NT2/D1 (cell line): Measurements from ENCODE around the gene SWT1.

Experiments used
- DNase-seq: peaks from one replicate; pipeline ENCODE4 v3.0.0-alpha.2; 2011; ENCODE audit warnings: low read depth, low spot score
- H3K27me3 ChIP-seq: 2 replicates; pipeline ENCODE4 v1.6.0; 2011; ENCODE audit warnings: mild to moderate bottlenecking; ENCODE audit not compliant: insufficient read length, insufficient read depth
- H3K36me3 ChIP-seq: 2 replicates; pipeline ENCODE4 v1.6.1; 2011; ENCODE audit warnings: mild to moderate bottlenecking, low read length, mixed read lengths; ENCODE audit not compliant: insufficient read depth, insufficient read length
- H3K4me1 ChIP-seq: 2 replicates; pipeline ENCODE4 v1.5.1; 2011; ENCODE audit not compliant: insufficient read depth, insufficient read length
- H3K4me3 ChIP-seq: 2 replicates; pipeline ENCODE4 v1.5.1; 2011; ENCODE audit warnings: low read depth; ENCODE audit not compliant: insufficient read length
- H3K9ac ChIP-seq: 2 replicates; pipeline ENCODE4 v1.6.0; 2011; ENCODE audit warnings: low read depth; ENCODE audit not compliant: insufficient read length
- H3K9me3 ChIP-seq: 2 replicates; pipeline ENCODE4 v1.5.1; 2011; ENCODE audit warnings: mild to moderate bottlenecking, low read length; ENCODE audit not compliant: insufficient read depth
- SUZ12 ChIP-seq: IDR thresholded peaks from 2 replicates; pipeline ENCODE4 v1.6.1; 2011; ENCODE audit not compliant: insufficient read length, insufficient read depth; ENCODE audit errors: extremely low read depth
- YY1 ChIP-seq: IDR thresholded peaks from 2 replicates; pipeline ENCODE4 v1.6.1; 2011; ENCODE audit not compliant: insufficient read length, insufficient read depth
- ZNF274 ChIP-seq: IDR thresholded peaks from 2 replicates; pipeline ENCODE4 v1.6.1; 2011; ENCODE audit warnings: mild to moderate bottlenecking, low read depth, low read length

Gene SWT1

GRCh38 chr1:185322636-185323035 lies 165.7 kb downstream of the SWT1 start:
- Histone ChIP-seq H3K27me3 (no peaks in the 10 kb centered on the region), H3K9ac (no peak overlapping the region), H3K4me3 (no peak overlapping the region), H3K36me3 (no peaks in the 10 kb centered on the region), H3K9me3 (peaks cover 10% of the 10 kb centered on the region; the same call in 1 of the 2 replicates), H3K4me1 (no peaks in the 10 kb centered on the region)
- TF ChIP-seq YY1 (no peak), SUZ12 (no peak), ZNF274 (no peak)
- no peak for DNase-seq

DNA sequence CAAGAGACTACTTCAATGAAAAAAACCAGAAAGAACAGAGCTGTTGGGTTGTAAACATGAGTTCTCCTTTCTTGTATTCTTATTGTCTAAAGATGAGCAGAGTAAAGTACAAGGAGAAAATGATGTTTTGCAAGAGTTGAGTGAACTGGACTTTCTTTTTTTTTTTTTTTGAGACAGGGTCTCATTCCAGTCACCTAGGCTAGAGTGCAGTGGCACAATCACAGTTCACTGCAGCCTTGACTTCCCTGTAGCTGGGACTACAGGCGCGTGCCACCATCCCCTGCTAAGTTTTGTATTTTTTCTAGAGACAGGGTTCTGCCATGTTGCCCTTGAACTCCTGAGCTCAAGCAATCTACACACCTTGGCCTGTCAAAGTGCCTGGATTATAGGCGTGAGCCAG lies 167.2 kb downstream of the SWT1 start:
- Histone ChIP-seq H3K9me3 (peaks cover 10% of the 10 kb centered on the region; the same call in 1 of the 2 replicates), H3K4me3 (no peak overlapping the region)

DNA sequence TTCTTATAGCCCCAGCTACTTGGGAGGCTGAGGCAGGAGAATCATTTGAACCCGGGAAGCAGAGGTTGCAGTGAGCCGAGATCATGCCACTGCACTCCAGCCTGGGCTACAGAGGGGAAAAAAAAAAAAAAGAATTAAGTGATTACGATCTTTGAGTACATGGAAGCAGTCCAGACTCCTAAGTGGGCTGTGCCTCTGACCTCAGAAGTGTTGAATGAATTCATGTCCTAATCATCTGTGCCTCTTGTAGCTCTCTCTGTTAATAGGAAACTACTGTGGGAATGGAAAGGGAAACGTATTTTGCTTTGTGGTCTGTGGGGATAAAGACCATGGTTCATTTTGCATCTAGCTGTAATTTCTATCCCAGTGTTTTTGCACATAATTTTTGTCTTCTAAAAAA lies 168.4 kb downstream of the SWT1 start:
- Histone ChIP-seq H3K36me3 (no peaks in the 10 kb centered on the region), H3K9ac (no peak overlapping the region), H3K9me3 (peaks cover 10% of the 10 kb centered on the region; the same call in 1 of the 2 replicates), H3K4me1 (no peaks in the 10 kb centered on the region), H3K4me3 (no peak overlapping the region), H3K27me3 (no peaks in the 10 kb centered on the region)
- DNase-seq: no peak
- TF ChIP-seq ZNF274 (no peak), SUZ12 (no peak), YY1 (no peak)

More for the DNA sequence above, 167.2 kb downstream of the SWT1 start:
- Histone ChIP-seq H3K27me3 (no peaks in the 10 kb centered on the region), H3K9ac (no peak overlapping the region), H3K4me1 (no peaks in the 10 kb centered on the region), H3K36me3 (no peaks in the 10 kb centered on the region)
- TF ChIP-seq SUZ12 (no peak), YY1 (no peak), ZNF274 (no peak)
- DNase-seq: no peak

GRCh38 chr1:185328255-185328654 lies 171.3 kb downstream of the SWT1 start:
- TF ChIP-seq SUZ12 (no peak), YY1 (no peak), ZNF274 (no peak)
- Histone ChIP-seq H3K9me3 (no peaks in the 10 kb centered on the region), H3K27me3 (no peaks in the 10 kb centered on the region), H3K4me1 (no peaks in the 10 kb centered on the region), H3K9ac (no peak overlapping the region), H3K36me3 (no peaks in the 10 kb centered on the region), H3K4me3 (no peak overlapping the region)
- DNase-seq: no peak

DNA sequence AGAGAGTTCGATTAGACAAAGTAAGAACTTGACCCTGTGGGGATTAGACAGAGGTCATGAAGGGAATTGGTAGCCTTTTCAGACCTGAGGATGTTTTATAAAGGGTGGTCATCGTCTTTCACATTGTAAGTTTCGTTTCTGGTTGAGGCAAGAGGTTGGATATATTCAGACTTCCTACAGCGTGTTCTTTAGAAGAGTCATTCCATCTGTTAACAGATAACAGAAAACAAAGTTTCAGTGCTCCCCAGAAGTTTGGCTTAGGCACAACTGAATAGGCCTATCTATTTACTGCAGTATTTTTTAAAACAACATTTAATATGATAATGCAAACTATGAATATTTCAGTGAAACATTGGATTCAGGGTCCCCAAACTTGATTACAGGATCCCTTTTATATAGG lies 177.2 kb downstream of the SWT1 start:
- no peaks in the 10 kb centered on the region for H3K27me3 ChIP-seq
- no peak for TF ChIP-seq ZNF274
- TF ChIP-seq YY1: no peak
- no peak for TF ChIP-seq SUZ12
- no peak overlapping the region for H3K4me3 ChIP-seq
- no peak for DNase-seq
- H3K36me3 ChIP-seq: no peaks in the 10 kb centered on the region
- H3K4me1 ChIP-seq: no peaks in the 10 kb centered on the region
- no peak overlapping the region for H3K9ac ChIP-seq
- no peaks in the 10 kb centered on the region for H3K9me3 ChIP-seq

- no peak for TF ChIP-seq ZNF274
- no peak for TF ChIP-seq YY1
- TF ChIP-seq SUZ12: no peak
- no peak for DNase-seq
- no peak overlapping the region for H3K4me3 ChIP-seq
- no peaks in the 10 kb centered on the region for H3K4me1 ChIP-seq
- H3K36me3 ChIP-seq: no peaks in the 10 kb centered on the region
- H3K27me3 ChIP-seq: no peaks in the 10 kb centered on the region
- no peak overlapping the region for H3K9ac ChIP-seq
- no peaks in the 10 kb centered on the region for H3K9me3 ChIP-seq
Measured at GRCh38 chr1:185337246-185337645, 180.3 kb downstream of the SWT1 start.

DNA sequence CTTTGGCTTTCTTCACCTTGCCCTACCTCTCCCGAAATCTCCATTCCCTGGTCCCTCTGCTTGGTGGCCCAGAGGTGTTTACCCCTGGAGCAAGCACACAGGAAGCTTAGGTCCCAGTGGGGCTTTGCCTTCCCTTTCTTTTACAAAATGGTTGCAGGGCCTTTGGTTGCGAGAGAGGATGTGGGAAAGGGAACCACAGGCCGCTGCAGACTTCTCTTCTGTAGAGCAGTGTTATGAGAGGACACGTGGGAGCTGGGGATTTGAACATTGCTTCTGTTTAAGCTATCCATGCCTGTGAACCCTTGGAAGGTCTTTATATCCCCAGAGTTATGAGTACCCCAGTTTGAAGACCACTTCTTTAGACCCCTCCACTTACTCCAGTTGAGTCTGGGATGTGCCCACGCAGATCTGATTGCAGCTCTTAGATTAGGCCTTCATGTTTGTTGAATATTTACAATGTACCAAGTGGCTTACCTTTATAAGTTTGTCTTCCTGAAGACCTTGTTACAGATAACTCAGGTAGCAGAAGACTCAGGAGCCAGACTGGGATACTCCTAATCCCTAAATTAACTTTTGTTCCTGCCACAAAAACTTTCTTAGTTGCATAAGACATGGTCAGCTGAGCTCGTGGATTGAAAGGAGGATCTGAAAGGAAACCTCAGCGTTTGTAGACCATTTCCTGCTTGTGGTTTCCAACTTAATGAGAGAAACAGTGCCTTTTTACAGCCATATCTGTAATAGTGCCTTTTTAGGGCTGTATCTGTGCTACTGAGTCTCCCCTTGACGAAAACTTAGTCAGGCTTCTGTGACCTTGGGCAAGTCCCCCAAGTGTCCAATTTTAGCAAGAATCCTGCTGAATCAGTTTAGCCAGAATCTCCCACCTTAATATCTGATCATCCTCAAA lies 182.0 kb downstream of the SWT1 start:
- DNase-seq: no peak
- Histone ChIP-seq H3K9ac (no peak overlapping the region), H3K4me3 (no peak overlapping the region), H3K9me3 (no peaks in the 10 kb centered on the region), H3K4me1 (no peaks in the 10 kb centered on the region), H3K36me3 (no peaks in the 10 kb centered on the region), H3K27me3 (no peaks in the 10 kb centered on the region)
- TF ChIP-seq YY1: no peak
- no peak for TF ChIP-seq ZNF274
- TF ChIP-seq SUZ12: no peak

DNA sequence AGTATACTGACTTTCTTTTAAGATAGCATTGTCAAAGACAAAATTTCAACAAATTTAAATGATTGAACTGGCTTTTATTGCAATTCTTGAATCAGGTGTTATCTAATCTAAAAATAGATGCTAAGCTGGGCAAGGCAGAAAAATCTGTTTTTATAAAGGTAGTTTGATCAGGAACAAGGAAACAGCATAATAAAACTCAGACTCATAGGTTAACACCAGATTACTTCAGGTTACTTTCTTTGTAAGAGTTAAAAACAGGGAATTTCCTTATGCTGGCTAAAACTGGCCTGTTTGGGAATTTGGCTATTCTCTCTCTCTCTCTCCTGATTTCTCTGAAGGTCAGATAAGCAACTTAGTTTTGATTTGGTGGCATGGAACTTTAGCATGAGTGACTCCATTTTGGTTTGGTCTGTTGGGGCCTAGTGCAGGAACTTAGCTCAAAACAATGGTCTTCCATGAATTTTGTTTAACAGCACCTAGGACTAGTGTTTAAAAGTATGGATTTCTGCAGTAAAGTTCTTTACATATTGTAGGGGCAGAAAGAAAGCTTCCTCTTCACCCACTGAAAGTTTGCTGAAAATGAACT lies 184.3 kb downstream of the SWT1 start:
- Histone ChIP-seq H3K4me1 (no peaks in the 10 kb centered on the region), H3K27me3 (no peaks in the 10 kb centered on the region), H3K4me3 (no peak overlapping the region), H3K9me3 (no peaks in the 10 kb centered on the region), H3K9ac (no peak overlapping the region), H3K36me3 (no peaks in the 10 kb centered on the region)
- no peak for DNase-seq
- TF ChIP-seq SUZ12 (no peak), YY1 (no peak), ZNF274 (no peak)
